ENCODE measurements around the gene MATK.

Gene MATK

GRCh38 chr19:3761382-3762129, 24.6 kb downstream of the MATK start, which contains the start of gene APBA3 (continued):
- no peak for TF ChIP-seq PRDM2 (tag by site-specific recombination; IDR thresholded peaks at IDR 0.05; ENCODE audit: borderline replicate concordance)
- TF ChIP-seq PRDM6 (tag by site-specific recombination; IDR thresholded peaks at IDR 0.05), result no peak
- no peak for TF ChIP-seq ZNF311 (tag by site-specific recombination; IDR thresholded peaks at IDR 0.05; ENCODE audit: borderline replicate concordance)
- TF ChIP-seq ZNF704 (tag by site-specific recombination; IDR thresholded peaks at IDR 0.05), result no peak
- TF ChIP-seq YY1 (tag by site-specific recombination; IDR thresholded peaks at IDR 0.05), result peak; percentile 62; the same call in 1 of the 2 replicates
- peak; percentile 50; the same call in 1 of the 2 replicates for TF ChIP-seq ZBTB44 (tag by site-specific recombination; IDR thresholded peaks at IDR 0.05)
- TF ChIP-seq ZBTB26 (tag by site-specific recombination; optimal IDR thresholded peaks at IDR 0.05), result peak; percentile 81
- peak; percentile 99 for TF ChIP-seq ZXDB (tag by site-specific recombination; IDR thresholded peaks at IDR 0.05)
- TF ChIP-seq ZBTB11 (tag by site-specific recombination; conservative IDR thresholded peaks at IDR 0.05; ENCODE audit: low read depth), result peak; percentile 99
- 0 out of 2 replicates have a peak, but pooled peaks have one; percentile 29 for TF ChIP-seq PBX3 (CRISPR knock-in tag; IDR thresholded peaks at IDR 0.05)
- TF ChIP-seq ZNF140 (tag by site-specific recombination; IDR thresholded peaks at IDR 0.05), result no peak
- no peak for TF ChIP-seq ZNF174 (tag by site-specific recombination; IDR thresholded peaks at IDR 0.05)
- no peak; the same call in 1 of the 2 replicates for TF ChIP-seq INSM2 (tag by site-specific recombination; IDR thresholded peaks at IDR 0.05)
- peak; percentile 82; the same call in 1 of the 2 replicates for TF ChIP-seq ZSCAN23 (tag by site-specific recombination; IDR thresholded peaks at IDR 0.05)
- no peak for TF ChIP-seq ZNF362 (tag by site-specific recombination; IDR thresholded peaks at IDR 0.05)
- TF ChIP-seq IKZF3 (tag by site-specific recombination; IDR thresholded peaks at IDR 0.05), result peak; percentile 99
- peak; percentile 29; the same call in 1 of the 2 replicates for TF ChIP-seq ZNF184 (tag by site-specific recombination; IDR thresholded peaks at IDR 0.05)
- TF ChIP-seq FEZF1 (tag by site-specific recombination; IDR thresholded peaks at IDR 0.05), result no peak

All from HEK293 (cell line).